ENCODE data around the gene OSBPL3.

OSBPL3 gene

GRCh38 chr7:24756545-24757352 is 223.2 kb downstream of the OSBPL3 start:
- Histone ChIP-seq H2AFZ (ENCODE audit: low read length) (peak overlapping the region; percentile 83), H3F3A (ENCODE audit: insufficient read depth, low read length) (no peaks in the 10 kb centered on the region), H3K4me2 (ENCODE audit: low read depth, low read length) (peak overlapping the region; percentile 82), H3K9me3 (replicated peaks; ENCODE audit: insufficient read depth, low read length) (no peaks in the 10 kb centered on the region), H4K20me1 (ENCODE audit: insufficient read depth, low read length) (no peaks in the 10 kb centered on the region), H3K4me3 (ENCODE audit: low read length) (peak overlapping the region; percentile 75), H3K9ac (ENCODE audit: low read length) (peak overlapping the region; percentile 21; the same call in 1 of the 2 replicates), H3K36me3 (replicated peaks; ENCODE audit: insufficient read depth, low read length) (no peaks in the 10 kb centered on the region), H3K9me2 (replicated peaks; ENCODE audit: insufficient read depth, low read length) (no peaks in the 10 kb centered on the region), H3K79me2 (ENCODE audit: low read length) (no peaks in the 10 kb centered on the region), H3K27ac (ENCODE audit: low read length) (no peak overlapping the region), H3K4me1 (ENCODE audit: low read length) (no peaks in the 10 kb centered on the region), H3K27me3 (replicated peaks; ENCODE audit: insufficient read depth, low read length) (no peaks in the 10 kb centered on the region)
- TF ChIP-seq CTCF (IDR thresholded peaks at IDR 0.05; ENCODE audit: low read length) (no peak), EZH2phosphoT487 (IDR thresholded peaks at IDR 0.05; ENCODE audit: low read length) (no peak), EZH2 (optimal IDR thresholded peaks at IDR 0.05; ENCODE audit: low read depth, low read length) (no peak)
- DNase-seq, result no peak

GRCh38 chr7:24755541-24756407 is 224.2 kb downstream of the OSBPL3 start:
- no peaks in the 10 kb centered on the region for H3K36me3 ChIP-seq (replicated peaks; ENCODE audit: insufficient read depth, low read length)
- H3K4me2 ChIP-seq (ENCODE audit: low read depth, low read length), result no peak overlapping the region
- no peaks in the 10 kb centered on the region for H4K20me1 ChIP-seq (ENCODE audit: insufficient read depth, low read length)
- H3K9me2 ChIP-seq (replicated peaks; ENCODE audit: insufficient read depth, low read length), result no peaks in the 10 kb centered on the region
- no peak for DNase-seq
- H3K4me1 ChIP-seq (ENCODE audit: low read length), result no peaks in the 10 kb centered on the region
- no peak overlapping the region for H3K9ac ChIP-seq (ENCODE audit: low read length)
- no peak overlapping the region for H3K27ac ChIP-seq (ENCODE audit: low read length)
- no peaks in the 10 kb centered on the region for H3K9me3 ChIP-seq (replicated peaks; ENCODE audit: insufficient read depth, low read length)
- H3F3A ChIP-seq (ENCODE audit: insufficient read depth, low read length), result no peaks in the 10 kb centered on the region
- no peak overlapping the region for H2AFZ ChIP-seq (ENCODE audit: low read length)
- H3K79me2 ChIP-seq (ENCODE audit: low read length), result no peaks in the 10 kb centered on the region
- no peak overlapping the region for H3K4me3 ChIP-seq (ENCODE audit: low read length)
- no peak for TF ChIP-seq EZH2 (optimal IDR thresholded peaks at IDR 0.05; ENCODE audit: low read depth, low read length)
- TF ChIP-seq EZH2phosphoT487 (IDR thresholded peaks at IDR 0.05; ENCODE audit: low read length), result no peak
- no peak for TF ChIP-seq CTCF (IDR thresholded peaks at IDR 0.05; ENCODE audit: low read length)
- H3K27me3 ChIP-seq (replicated peaks; ENCODE audit: insufficient read depth, low read length), result no peaks in the 10 kb centered on the region

GRCh38 chr7:24754906-24755506 is 225.0 kb downstream of the OSBPL3 start:
- H3K79me2 ChIP-seq (ENCODE audit: low read length), result no peaks in the 10 kb centered on the region
- no peak for DNase-seq

More at GRCh38 chr7:24754906-24755506, 225.0 kb downstream of the OSBPL3 start:
- TF ChIP-seq CTCF (IDR thresholded peaks at IDR 0.05; ENCODE audit: low read length) (no peak), EZH2phosphoT487 (IDR thresholded peaks at IDR 0.05; ENCODE audit: low read length) (no peak), EZH2 (optimal IDR thresholded peaks at IDR 0.05; ENCODE audit: low read depth, low read length) (no peak)
- H3K36me3 ChIP-seq (replicated peaks; ENCODE audit: insufficient read depth, low read length), result no peaks in the 10 kb centered on the region
- H4K20me1 ChIP-seq (ENCODE audit: insufficient read depth, low read length), result no peaks in the 10 kb centered on the region
- no peak overlapping the region for H3K4me2 ChIP-seq (ENCODE audit: low read depth, low read length)
- H3K27ac ChIP-seq (ENCODE audit: low read length), result no peak overlapping the region
- H3F3A ChIP-seq (ENCODE audit: insufficient read depth, low read length), result no peaks in the 10 kb centered on the region
- no peaks in the 10 kb centered on the region for H3K4me1 ChIP-seq (ENCODE audit: low read length)
- H3K9me2 ChIP-seq (replicated peaks; ENCODE audit: insufficient read depth, low read length), result no peaks in the 10 kb centered on the region
- H2AFZ ChIP-seq (ENCODE audit: low read length), result no peak overlapping the region
- no peaks in the 10 kb centered on the region for H3K9me3 ChIP-seq (replicated peaks; ENCODE audit: insufficient read depth, low read length)
- H3K4me3 ChIP-seq (ENCODE audit: low read length), result no peak overlapping the region
- no peaks in the 10 kb centered on the region for H3K27me3 ChIP-seq (replicated peaks; ENCODE audit: insufficient read depth, low read length)
- H3K9ac ChIP-seq (ENCODE audit: low read length), result no peak overlapping the region

All from MM.1S (cell line).